ENCODE data around the gene DOP1A. TPM values are rescaled to one million over a fixed set of nuclear protein-coding genes. Genes with fewer than 3 reads are reported as not detected.

The DOP1A gene
- total and polyA plus RNA-seq, 2 donors (not counting 1 experiment from before 2014, with no cell fraction given), result 9.4 to 28.3 TPM

- no peaks in the 10 kb centered on the region for H3K4me1 ChIP-seq (ENCODE audit: control insufficient read depth in 2 of 2, insufficient read depth in 2 of 2, low read length in 2 of 2)
- peaks cover 12 to 61% of the 10 kb centered on the region in 2 experiments for H3K36me3 ChIP-seq (replicated peaks in 1 of 2; ENCODE audit: control extremely low read depth in 1 of 2, control insufficient read depth in 1 of 2, extremely low read depth in 1 of 2, insufficient read depth in 2 of 2, low read length in 1 of 2)
- TF ChIP-seq CTCF (IDR thresholded peaks at IDR 0.05) (no peak), EZH2 (IDR thresholded peaks at IDR 0.05; ENCODE audit: borderline replicate concordance, insufficient read depth, low read depth, low read length, poor library complexity, severe bottlenecking) (no peak)
- no peaks in the 10 kb centered on the region for H4K20me1 ChIP-seq (ENCODE audit: control insufficient read depth, insufficient read depth, low read length, poor library complexity, severe bottlenecking)
- DNase-seq (no peak), ATAC-seq (ENCODE audit: low read depth) (no peak)
- ChIA-PET CTCF (no interaction called here), POLR2A (no interaction called here)
- intact Hi-C loops (cut with micrococcal nuclease), result no loop called here
- no peaks in the 10 kb centered on the region for H3K79me2 ChIP-seq (ENCODE audit: control insufficient read depth, insufficient read depth, low read length)
- H3K4me3 Mint-ChIP-seq, result no peak overlapping the region
- H3K9ac ChIP-seq (ENCODE audit: low read length), result no peak overlapping the region
- H3K27ac ChIP-seq (ENCODE audit: low read length in 2 of 2), result no peak overlapping the region
- H3K4me3 ChIP-seq (ENCODE audit: control extremely low read depth in 1 of 5, extremely low read depth in 1 of 5, insufficient read depth in 1 of 5, low read depth in 2 of 5, low read length in 4 of 5), result no peak overlapping the region
- no peaks in the 10 kb centered on the region for H3K4me1 Mint-ChIP-seq
- H2AFZ ChIP-seq (ENCODE audit: insufficient read depth, low read depth, low read length, poor library complexity, severe bottlenecking), result no peak overlapping the region
- H3K4me2 ChIP-seq (replicated peaks; ENCODE audit: low read depth, low read length, poor library complexity, severe bottlenecking), result no peak overlapping the region
- no peaks in the 10 kb centered on the region for H3K27me3 ChIP-seq (replicated peaks in 1 of 4; ENCODE audit: control extremely low read depth in 1 of 4, control insufficient read depth in 3 of 4, insufficient read depth in 4 of 4, low read length in 3 of 4)
- no peaks in the 10 kb centered on the region for H3K9me3 ChIP-seq (ENCODE audit: control extremely low read depth in 1 of 3, control insufficient read depth in 2 of 3, insufficient read depth in 1 of 3, low read length in 2 of 3)
- H3K27ac Mint-ChIP-seq, result no peak overlapping the region
- no peaks in the 10 kb centered on the region for H3K9me3 Mint-ChIP-seq (ENCODE audit: insufficient read depth)
- no peaks in the 10 kb centered on the region for H3K27me3 Mint-ChIP-seq
- 100% methylated on average over 1 of the region's 1 CpG for WGBS (ENCODE audit: insufficient coverage)
These were observed 114.6 kb downstream of the DOP1A start for GRCh38 chr6:83182114-83182513.

- Mint-ChIP-seq H3K27me3 (no peaks in the 10 kb centered on the region), H3K9me3 (ENCODE audit: insufficient read depth) (no peaks in the 10 kb centered on the region), H3K4me1 (no peaks in the 10 kb centered on the region), H3K4me3 (no peak overlapping the region), H3K27ac (no peak overlapping the region)
- no peaks in the 10 kb centered on the region for H3K9me3 ChIP-seq (ENCODE audit: control extremely low read depth in 1 of 3, control insufficient read depth in 2 of 3, insufficient read depth in 1 of 3, low read length in 2 of 3)
- no peak overlapping the region for H3K4me2 ChIP-seq (replicated peaks; ENCODE audit: low read depth, low read length, poor library complexity, severe bottlenecking)
- no peak overlapping the region for H3K9ac ChIP-seq (ENCODE audit: low read length)
- H3K36me3 ChIP-seq (replicated peaks in 1 of 2; ENCODE audit: control extremely low read depth in 1 of 2, control insufficient read depth in 1 of 2, extremely low read depth in 1 of 2, insufficient read depth in 2 of 2, low read length in 1 of 2), result peaks cover 12 to 61% of the 10 kb centered on the region in 2 experiments
- ATAC-seq (ENCODE audit: low read depth), result no peak
- DNase-seq, result no peak
- H3K27ac ChIP-seq (ENCODE audit: low read length in 2 of 2), result no peak overlapping the region
- H3K27me3 ChIP-seq (replicated peaks in 1 of 4; ENCODE audit: control extremely low read depth in 1 of 4, control insufficient read depth in 3 of 4, insufficient read depth in 4 of 4, low read length in 3 of 4), result no peaks in the 10 kb centered on the region
- 84% methylated on average over 7 of the region's 9 CpGs for WGBS (ENCODE audit: insufficient coverage)
- H3K4me1 ChIP-seq (ENCODE audit: control insufficient read depth in 2 of 2, insufficient read depth in 2 of 2, low read length in 2 of 2), result no peaks in the 10 kb centered on the region
- no peak for TF ChIP-seq CTCF (IDR thresholded peaks at IDR 0.05)
- no peak for TF ChIP-seq EZH2 (IDR thresholded peaks at IDR 0.05; ENCODE audit: borderline replicate concordance, insufficient read depth, low read depth, low read length, poor library complexity, severe bottlenecking)
- ChIA-PET POLR2A (no interaction called here), CTCF (interaction anchor here (0.6 to 1.5 kb wide), 3 partner anchors 53 to 117 kb away, joined by 3 to 4 read pairs (median 4); partner anchors contain the start of gene DOP1A)
- H4K20me1 ChIP-seq (ENCODE audit: control insufficient read depth, insufficient read depth, low read length, poor library complexity, severe bottlenecking), result no peaks in the 10 kb centered on the region
- H2AFZ ChIP-seq (ENCODE audit: insufficient read depth, low read depth, low read length, poor library complexity, severe bottlenecking), result no peak overlapping the region
- no peak overlapping the region for H3K4me3 ChIP-seq (ENCODE audit: control extremely low read depth in 1 of 5, extremely low read depth in 1 of 5, insufficient read depth in 1 of 5, low read depth in 2 of 5, low read length in 4 of 5)
- no peaks in the 10 kb centered on the region for H3K79me2 ChIP-seq (ENCODE audit: control insufficient read depth, insufficient read depth, low read length)
- intact Hi-C loops (cut with micrococcal nuclease), result no loop called here
These were observed 115.8 kb downstream of the DOP1A start for GRCh38 chr6:83183082-83183828.

Measured in B cell (primary cell).